Stimulated activated CD4-positive, alpha-beta T cell treated with anti-CD3 and anti-CD28 coated beads, Interleukin-4, amount 100 ng/mL, for 4 hours (primary cell): Measurements from ENCODE around the gene MED8.
"Not testable (repeated sequence)": the region's sequence is repeated elsewhere in the genome, so short reads cannot be mapped to it uniquely, and the experiment has no call there.

ENCODE experiments used
- DNase-seq, 2 experiments: peaks; one replicate each; pipeline ENCODE4 v3.0.0-alpha.2; 2020

MED8 gene

DNA sequence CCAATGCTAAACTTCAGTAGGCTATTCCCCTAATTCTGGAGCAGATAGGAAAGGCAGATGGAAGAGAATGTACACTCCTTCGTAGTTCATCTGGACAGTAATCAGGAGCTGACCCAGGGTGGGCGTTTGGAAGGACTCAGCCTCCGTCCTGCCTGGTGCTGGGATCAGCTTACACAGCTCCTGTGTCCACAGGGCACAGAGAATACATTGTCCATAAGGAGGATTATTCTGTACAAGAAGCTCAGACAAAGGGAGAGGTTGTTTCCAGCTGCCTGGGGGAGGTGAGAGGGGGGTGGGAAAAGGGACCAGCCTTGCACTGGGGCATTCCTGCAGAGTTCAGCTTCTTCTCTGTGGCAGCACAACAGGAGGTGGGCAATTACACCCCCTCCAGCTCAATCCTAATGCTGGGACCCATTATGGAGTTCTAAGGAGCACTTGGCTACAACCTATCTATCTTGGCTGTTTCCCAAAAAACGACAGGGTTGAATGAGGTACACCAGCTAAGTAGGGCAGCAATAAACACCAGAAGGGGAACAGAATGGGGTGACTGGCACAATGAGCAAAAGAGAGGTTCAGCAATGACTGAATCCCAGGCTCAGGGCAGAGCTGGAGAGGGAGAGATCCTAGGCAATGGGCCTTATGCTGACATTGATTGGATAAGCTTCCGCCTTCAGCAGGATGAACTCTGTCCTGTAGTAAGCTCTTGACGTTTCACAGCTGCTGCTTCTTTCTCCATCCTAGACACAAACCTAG, 7.4 kb downstream of the MED8 start:
- no peak for DNase-seq

DNA sequence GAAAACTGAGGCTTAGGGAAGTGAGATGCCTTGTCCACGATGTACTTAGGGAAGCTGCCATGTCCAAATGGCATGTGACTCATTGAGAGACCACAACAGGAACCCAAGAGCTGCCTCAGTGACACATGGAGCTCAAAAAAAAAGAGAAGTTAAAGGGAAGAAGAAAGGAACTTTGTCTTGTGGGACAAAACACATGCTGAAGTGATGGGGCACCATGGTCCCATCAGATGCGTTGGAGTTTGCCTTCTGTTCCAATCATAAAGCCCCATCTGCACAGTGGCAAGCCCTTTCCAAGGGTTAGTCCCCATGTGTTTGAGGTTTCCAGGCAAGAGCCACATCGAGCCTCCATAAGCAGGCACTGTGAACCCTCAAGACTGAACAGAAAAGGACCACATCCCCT, 8.0 kb downstream of the MED8 start:
- DNase-seq = no peak

DNA sequence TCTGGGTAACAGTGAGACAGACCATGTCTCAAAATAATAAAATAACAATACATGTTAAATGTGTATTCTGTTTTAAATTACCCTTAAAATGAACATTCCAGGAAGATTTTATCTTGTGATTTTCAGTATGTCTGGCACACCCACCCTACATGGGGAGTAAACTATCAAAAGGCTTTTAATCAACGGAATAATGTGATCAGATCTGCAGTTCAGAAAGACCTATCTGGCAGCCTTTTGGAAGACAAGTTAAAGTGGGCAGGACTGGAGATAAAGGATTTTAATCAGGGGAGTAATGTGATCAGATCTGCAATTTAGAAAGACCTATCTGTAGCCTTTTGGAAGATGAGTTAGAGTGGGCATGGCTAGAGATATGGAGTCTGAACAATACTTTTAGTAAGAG, 10.1 kb downstream of the MED8 start:
- DNase-seq = no peak

DNA sequence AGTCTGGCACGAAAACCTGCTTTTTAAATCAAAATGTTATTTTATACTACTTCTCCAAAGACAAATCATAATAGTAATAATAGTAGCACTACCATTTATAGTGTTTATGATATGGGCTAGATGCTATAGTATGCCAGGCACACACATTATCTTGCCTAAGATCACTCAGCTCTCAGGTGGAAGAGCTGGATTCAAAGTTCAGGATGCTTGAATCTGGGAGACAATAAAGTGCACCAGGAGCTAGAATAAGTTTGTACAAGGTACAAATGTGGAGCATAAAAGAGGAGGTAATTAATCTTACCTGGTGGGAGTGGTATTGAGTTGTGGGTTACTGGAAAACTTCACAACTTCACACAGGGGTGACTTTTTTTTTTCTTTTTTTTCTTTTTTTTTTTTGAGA, 11.8 kb downstream of the MED8 start:
- DNase-seq = no peak

DNA sequence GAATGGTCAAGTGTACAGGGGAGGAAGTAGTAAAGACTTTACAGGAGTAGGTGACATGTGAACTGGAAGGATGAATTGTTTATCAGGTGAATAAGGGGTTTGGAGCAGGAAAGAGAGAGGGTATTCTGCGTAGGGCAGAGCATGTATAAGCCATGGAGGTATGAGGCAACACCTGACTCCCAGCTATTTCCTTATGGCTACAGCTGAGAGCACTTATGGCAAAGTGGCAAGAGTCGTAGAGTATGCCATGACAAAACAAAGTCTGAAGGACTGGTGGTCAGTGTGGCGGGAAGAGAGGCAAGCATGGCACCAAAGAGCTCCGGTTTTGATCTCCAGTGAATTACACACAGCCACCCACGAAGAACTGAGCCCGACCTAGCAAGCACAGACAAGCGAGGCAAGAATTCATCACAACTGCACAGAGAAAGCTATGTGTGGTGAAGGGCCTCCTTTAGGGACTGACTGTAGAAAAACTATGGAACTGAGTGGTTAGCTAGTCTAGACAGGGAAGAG, 12.8 kb downstream of the MED8 start:
- no peak for DNase-seq

DNA sequence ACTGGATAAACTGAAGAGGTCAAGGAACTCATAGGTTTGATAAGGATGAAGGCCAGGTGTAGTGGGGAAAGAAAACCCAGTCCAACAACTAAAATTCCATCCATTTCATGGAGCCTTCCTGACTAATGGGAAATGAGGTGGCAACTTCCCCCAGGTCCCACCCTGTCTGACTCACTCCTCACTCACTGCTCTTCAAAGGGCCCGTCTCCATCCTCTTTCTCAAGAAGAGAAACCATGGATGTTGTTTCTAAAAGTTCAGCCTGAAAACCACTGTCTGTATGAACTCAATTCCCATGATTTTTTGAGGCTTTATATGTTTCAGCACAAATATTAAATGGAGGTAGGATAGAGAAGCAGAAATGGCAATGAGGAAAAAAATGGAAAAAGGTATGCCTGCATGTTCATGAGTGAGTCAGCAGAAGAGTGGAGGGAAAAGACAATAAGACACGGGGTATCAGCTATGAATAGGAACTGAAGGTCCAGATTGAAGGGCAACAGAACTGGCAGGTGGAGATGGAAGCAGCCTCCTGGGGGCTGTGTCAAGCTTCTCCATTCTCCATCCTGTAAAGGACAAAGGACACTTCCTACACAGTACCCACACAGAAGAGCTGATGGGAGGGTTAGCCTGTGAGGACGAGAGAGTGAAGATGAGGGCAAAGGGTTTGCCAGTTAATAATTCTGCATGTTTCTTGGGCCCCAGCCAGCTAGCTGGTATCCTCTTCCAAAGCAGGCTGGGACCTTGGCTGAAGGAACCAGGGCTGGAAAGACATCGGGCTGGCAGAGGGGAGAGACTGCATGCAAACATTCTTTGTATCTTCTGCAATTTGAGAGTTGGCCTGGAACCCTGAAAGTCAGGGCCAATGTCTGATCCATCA, 16.3 kb downstream of the MED8 start:
- DNase-seq = no peak

DNA sequence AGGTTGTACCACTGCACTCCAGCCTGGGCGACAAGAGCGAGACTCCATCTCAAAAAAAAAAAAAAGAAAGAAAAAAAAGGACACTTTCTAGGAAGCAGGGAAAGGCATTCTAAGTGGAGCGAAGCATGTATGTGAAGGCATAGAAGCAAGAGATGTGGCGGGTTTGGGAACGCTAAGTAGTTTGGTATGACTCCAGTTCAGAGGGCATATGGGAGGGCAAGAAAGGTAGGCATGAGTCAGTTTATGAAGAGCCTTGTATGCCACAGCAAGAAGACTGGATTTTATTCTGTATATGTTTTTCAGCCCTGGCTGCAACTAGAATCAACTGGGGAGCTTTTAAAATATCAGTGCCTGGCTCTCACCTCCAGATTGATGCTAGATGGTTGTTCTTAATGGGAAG, 17.4 kb downstream of the MED8 start:
- no peak for DNase-seq

DNA sequence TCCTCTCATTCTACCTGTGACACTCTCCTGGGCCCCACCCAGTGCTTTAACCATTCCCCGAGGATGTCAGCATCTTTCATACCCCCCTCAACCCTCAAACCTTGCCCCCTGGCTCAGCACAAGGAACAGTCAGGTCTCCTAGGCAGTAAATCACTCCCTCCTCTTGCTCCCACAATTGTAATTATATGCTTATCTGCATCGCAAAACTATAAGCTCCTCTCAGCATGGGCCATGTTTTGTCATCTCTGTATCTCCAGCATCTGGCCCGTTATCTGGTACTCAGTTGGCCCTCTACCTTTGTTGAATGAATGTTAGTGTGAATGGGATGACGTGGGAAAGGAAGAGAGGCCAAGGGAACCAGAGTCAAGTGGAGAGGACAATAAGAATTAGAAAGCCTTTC, 19.0 kb downstream of the MED8 start:
- no peak for DNase-seq

DNA sequence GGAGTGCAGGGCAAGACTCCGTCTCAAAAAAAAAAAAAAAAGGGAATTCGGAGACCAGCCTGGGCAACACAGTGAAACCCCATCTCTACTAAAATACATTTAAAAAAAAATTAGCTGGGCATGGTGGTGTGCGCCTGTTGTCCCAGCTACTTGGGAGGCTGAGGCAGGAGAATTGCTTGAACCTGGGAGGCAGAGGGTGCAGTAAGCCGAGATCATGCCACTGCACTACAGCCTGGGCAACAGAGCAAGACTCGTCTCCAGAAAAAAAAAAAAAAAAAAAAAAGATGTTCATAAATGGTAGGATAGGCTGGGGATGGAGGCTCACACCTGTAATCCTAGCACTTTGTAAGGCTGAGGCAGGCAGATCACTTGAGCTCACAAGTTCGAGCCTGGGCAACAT, 19.8 kb downstream of the MED8 start:
- not testable (repeated sequence) for DNase-seq

DNA sequence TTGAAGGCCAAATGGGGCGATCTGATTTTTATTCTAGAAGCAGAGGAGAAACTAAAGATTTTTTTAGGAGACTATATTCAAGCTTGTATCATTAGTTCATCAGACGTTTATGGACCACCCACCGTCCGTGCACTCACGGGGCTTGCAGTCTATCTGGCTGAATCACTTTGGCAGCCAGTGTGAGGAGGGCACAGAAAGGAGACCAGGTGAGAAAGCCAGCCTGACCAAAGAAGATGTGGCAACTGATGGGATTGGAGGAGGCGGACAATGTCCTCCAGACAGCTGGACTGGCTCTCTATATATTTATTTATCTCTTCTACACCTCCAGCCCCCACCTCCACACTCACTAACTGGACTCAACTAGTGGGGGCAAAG, 21.0 kb downstream of the MED8 start:
- DNase-seq = no peak

DNA sequence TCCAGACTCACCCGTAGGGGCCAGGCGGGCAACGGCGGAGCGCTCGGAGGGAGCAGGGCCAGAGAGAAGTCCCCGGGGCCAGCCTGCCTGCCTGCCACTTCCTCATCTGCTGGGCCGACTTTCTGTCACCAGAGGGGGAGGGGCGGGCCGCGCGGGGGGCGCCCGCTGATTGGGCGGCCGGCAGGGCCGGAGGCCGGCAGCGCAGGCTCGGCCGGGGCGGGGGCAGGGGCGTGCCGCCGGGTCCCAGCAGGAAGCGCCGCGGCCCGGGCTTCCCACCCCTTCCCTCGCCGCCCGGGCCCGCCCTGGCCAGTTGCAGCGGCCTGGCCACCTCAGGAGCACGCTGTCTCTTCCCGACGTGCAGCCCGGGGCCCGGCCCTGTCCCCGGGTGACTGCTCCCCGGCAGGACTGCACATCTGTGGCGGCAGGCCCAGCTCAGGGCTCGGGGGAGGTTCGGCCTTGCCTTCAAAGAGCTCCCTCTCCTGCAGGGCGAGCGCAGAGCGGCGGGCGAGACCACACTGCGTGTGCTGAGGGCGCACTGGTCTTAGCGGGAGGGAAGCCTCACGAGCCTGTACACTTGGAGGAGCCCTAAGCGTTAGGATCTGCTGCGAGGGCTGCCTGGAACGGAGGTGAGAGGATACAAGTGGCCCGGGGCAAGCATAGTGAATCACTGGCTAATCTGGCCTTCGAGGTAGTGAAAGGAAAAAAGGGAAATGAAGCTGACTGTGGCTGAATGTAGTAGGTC, 21.5 kb downstream of the MED8 start, which contains the start of gene ELOVL1:
Gene ELOVL1, minus strand, starts transcription at position 108 of the 742 bp plus-strand sequence. CDS start 2,402 bp downstream, outside the sequence.
- DNase-seq = peak; percentile 76 to 94

DNA sequence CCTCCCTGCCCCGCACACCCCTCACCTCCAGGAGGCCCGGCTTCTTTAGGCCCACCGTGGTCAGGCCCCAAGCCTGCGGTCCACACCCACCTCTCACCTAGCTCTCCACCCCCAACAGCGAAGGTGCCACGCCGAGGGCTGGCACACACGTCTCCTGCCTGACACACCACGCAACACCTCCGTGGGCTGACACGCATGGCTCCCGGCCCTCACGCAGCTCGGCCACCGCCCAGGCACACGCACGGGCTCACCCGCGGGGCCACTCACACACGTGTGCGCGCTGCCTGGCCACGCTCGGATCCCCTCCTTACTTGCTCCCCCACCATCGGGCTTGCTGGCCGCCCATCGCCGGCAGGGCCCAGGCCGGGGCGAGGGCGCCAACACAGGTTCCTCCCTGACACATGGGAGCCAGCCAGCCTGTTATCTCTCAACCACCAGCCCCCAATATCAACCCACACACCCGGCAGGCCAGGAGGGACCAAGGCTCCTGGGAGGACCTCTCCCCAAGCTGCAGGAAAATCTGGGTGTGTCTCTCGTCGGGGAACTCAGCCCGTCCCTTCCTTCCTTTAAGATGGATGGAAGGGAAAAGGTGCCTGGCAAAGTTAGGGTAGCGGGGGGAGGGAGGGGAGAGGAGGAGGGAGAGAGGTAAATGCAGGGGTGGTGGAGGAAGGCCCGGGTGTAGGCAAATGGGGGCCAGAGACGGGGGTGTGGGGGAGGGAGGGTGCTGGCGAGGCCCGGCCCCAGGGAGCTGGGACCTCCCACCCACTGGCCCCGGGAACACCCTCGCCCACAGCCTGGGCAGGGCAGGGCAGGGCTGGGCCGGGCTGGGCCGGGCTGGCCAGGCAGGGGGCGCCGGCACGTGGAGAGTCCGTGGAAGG, 22.3 kb downstream of the MED8 start:
- peak; percentile 42 to 61 for DNase-seq

DNA sequence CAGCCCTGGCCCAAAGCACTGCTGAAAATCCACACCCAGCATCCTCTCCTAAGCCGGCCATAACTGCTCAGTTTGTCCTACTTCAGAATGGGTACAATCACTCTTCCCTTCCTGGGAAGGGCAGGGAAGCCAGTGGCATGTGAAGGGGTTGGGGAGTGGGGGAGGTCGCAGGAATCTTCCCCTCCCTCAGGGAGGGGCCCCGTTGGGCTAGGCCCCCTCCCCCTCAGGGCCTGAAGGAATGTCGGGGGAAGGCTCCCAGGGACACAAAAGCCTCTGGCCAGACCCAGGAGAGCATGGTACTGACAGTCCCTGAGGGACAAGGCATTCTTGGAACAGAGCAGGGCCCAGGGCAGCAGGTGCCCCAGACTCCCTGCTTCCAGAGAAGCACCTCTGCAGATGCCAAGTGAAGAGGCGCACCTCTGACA, 23.0 kb downstream of the MED8 start:
- DNase-seq = no peak

DNA sequence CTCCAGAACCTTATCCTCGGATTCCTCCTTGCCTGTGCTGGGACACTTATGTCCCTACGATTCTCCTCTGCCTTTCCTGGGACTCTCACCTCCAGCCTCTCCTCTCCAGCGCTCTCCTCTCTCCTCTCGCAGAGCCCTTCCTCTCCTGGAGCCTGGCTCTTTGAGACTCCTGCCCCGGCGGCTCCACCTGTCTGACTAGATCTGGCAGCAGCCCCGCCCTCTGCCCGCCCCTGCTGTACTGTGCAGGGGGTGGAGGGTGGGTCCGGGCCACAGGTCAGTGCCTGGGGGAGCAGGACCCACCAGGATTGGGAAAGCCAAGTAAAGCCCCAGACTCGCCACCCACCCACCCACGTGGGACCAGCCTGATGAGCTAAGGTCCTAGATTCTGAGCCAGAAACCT, 23.4 kb downstream of the MED8 start:
- peak in 1 of 2 experiments; percentile 16 for DNase-seq

DNA sequence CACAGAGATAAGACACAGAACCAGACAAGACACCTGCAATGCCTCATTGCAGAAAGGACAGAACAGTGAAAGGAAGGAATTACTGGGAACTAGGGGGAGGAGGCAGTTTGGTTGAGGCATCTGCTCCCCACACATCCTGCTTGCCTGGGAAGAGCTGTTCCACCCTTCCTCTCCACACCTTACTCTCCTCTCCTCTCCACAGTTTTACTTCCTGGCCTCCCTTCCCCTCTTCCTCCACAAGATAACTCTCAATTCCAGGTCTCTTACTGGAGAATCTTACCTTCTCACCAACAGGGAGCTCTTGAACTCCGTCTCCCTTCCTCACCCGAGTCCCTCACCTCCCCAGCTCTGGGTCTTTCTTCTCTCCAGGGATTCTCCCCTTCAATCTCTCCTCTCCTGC, 23.9 kb downstream of the MED8 start:
- no peak for DNase-seq

DNA sequence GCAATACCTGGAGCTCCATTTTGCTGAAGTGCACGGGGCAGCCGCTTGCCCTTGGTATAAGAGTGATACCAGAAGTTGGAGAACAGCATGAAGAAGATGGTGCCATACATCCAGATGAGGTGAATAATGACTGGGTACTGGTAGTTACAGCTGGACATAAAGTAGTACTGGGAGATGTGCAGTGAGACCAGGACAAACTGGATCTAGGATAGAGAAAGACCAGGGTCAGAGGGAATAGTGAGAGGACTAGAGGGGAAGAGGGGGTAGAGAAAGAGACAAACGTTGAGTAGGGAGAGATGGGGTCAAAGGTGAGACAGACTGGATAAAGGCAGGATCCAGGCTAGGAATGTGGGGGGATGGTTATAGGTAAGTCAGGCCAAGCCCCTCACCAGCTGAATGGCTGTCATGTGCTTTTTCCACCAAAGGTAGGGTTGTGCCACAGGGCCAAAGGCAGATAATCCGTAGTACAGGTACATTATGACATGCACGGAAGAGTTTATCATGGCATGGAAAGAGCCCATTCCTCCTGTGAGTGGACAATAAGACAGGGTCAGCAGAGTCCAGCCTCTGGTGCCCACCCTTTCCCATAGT, 25.6 kb downstream of the MED8 start:
- DNase-seq = no peak

DNA sequence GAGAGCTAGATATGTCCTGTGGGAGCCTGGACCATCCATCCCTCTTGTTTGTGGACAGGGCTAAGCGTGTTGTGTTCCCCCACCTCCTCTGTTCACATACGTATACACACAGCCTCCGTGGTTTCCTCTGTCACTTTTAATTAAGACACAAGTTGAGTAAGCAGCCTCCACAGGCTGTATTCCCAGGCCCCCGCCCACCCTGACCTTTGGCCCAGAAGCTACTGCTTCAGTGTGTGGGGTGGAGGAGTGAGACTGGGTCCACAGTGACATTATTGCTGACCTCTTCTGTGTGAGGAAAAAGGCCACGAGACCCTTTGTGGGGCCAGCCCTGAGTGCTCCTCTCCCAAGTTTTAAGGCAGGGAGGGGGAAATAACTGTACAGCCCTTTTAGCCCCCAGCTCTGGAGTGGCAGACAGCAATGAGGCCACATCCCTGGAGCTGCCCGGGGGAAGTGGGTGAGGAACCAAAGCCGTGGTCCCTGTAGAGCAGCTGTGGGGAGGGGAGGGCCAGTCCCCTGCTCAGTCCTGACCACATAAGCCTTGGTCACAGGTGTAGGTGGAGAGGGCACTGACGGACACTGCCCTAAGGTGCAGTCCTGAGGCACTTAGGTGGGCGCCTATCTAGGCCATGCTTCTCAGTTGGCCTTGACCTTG, 26.2 kb downstream of the MED8 start:
- DNase-seq = no peak

DNA sequence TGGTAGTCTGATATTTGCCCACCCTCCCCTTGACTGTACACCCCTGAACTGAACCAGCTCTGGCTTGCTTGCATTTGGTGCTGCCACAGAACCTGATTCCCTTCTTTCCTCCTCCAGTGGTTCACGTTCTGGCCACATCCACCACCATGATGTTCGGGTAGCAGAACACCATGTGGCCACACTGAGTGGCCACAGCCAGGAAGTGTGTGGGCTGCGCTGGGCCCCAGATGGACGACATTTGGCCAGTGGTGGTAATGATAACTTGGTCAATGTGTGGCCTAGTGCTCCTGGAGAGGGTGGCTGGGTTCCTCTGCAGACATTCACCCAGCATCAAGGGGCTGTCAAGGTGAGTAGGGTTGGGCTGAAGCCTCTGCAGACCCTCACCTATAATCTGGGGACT, 29.0 kb downstream of the MED8 start:
- no peak for DNase-seq

DNA sequence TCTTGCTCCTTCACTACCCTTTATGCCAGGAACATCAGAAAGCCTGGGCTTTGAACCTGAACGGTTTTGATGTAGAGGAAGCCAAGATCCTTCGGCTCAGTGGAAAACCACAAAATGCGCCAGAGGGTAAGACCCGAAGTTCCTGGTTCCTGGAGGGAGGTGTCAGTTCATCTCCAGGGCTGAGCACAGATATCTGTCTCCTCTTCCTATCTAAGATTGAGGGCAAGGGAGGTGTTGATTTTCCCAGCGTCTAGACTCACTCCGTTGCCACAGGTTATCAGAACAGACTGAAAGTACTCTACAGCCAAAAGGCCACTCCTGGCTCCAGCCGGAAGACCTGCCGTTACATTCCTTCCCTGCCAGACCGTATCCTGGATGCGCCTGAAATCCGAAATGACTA, 29.9 kb downstream of the MED8 start:
- DNase-seq = no peak

DNA sequence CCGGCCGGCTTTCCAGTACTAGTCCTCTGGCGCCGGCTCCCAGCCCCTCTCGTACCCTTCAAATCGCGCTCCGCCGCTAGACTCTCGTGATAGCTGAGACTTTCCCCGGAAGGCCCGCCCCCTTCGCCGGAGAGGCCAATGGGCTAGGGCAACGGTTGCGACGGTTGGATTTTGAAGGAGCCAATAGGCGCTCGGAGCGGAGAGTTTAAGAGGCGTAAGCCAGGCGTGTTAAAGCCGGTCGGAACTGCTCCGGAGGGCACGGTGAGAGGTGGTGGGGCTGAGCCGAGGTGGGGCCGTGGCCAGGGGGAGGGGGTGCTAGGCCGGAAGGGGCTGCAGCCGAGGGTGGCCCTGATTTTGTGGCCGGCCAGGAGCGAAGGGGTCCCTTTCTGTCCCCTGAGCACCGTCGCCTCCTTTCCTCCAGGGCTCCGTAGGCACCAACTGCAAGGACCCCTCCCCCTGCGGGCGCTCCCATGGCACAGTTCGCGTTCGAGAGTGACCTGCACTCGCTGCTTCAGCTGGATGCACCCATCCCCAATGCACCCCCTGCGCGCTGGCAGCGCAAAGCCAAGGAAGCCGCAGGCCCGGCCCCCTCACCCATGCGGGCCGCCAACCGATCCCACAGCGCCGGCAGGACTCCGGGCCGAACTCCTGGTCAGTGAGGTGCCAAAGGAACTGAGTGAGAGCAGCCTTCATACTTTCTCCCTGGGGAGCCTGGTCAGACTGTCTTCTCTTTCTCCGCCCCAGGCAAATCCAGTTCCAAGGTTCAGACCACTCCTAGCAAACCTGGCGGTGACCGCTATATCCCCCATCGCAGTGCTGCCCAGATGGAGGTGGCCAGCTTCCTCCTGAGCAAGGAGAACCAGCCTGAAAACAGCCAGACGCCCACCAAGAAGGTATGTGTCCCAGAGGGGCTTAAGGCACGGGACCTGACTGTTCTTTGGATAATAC, 30.6 kb downstream of the MED8 start, which contains the start of gene CDC20:
Gene CDC20, plus strand, starts transcription at position 236 of the 948 bp plus-strand sequence. Its CDS starts 235 bp downstream, at position 471.
- DNase-seq = peak; percentile 96 to 98
